GM12872 (cell line): ENCODE results near the gene CAPN5.

Experiments
- CTCF ChIP-seq: IDR thresholded peaks from 3 replicates; pipeline ENCODE4 v1.5.1; 2011; ENCODE audit warnings: low read depth, mild to moderate bottlenecking, low read length, moderate library complexity; ENCODE audit not compliant: insufficient read depth

Gene CAPN5

GRCh38 chr11:77093056-77093891 lies 26.5 kb downstream of the CAPN5 start:
- no peak for TF ChIP-seq CTCF

GRCh38 chr11:77093987-77094840 lies 27.4 kb downstream of the CAPN5 start:
- TF ChIP-seq CTCF: no peak

- TF ChIP-seq CTCF: no peak
Observed at GRCh38 chr11:77094841-77095365, 28.1 kb downstream of the CAPN5 start.

GRCh38 chr11:77095551-77096490 lies 29.1 kb downstream of the CAPN5 start:
- TF ChIP-seq CTCF: no peak

GRCh38 chr11:77096591-77097019 lies 29.8 kb downstream of the CAPN5 start:
- no peak for TF ChIP-seq CTCF

GRCh38 chr11:77100166-77101042 lies 33.6 kb downstream of the CAPN5 start:
- no peak for TF ChIP-seq CTCF
